Adipocyte (in vitro differentiated cells): ENCODE results near the gene TPBGL.
A peak's percentile ranks its signal among the peaks of the same experiment; 100 is the strongest.

ENCODE experiments used
- DNase-seq: peaks from one replicate; pipeline ENCODE4 v3.0.0-alpha.2; 2015; ENCODE audit warnings: low read depth
- H3K27me3 ChIP-seq: replicated peaks from 2 replicates; pipeline ENCODE4 v1.7.0; 2013; ENCODE audit warnings: mild to moderate bottlenecking, low read length, moderate library complexity; ENCODE audit not compliant: control insufficient read depth, insufficient read depth
- H3K36me3 ChIP-seq: 2 replicates; pipeline ENCODE4 v1.7.0; 2013; ENCODE audit warnings: low read length, mild to moderate bottlenecking, moderate library complexity; ENCODE audit not compliant: control insufficient read depth, insufficient read depth, severe bottlenecking
- H3K4me1 ChIP-seq: 2 replicates; pipeline ENCODE4 v1.7.0; 2013; ENCODE audit warnings: mild to moderate bottlenecking, low read length, moderate library complexity; ENCODE audit not compliant: control insufficient read depth, insufficient read depth
- H3K4me3 ChIP-seq: 2 replicates; pipeline ENCODE4 v1.7.0; 2013; ENCODE audit warnings: mild to moderate bottlenecking, low read length, moderate library complexity
- H3K9ac ChIP-seq: 2 replicates; pipeline ENCODE4 v1.7.0; 2013; ENCODE audit warnings: mild to moderate bottlenecking, low read length, moderate library complexity
- H3K9me3 ChIP-seq: 2 replicates; pipeline ENCODE4 v1.7.0; 2013; ENCODE audit warnings: mild to moderate bottlenecking, low read length, moderate library complexity; ENCODE audit not compliant: control insufficient read depth

The TPBGL gene

DNA sequence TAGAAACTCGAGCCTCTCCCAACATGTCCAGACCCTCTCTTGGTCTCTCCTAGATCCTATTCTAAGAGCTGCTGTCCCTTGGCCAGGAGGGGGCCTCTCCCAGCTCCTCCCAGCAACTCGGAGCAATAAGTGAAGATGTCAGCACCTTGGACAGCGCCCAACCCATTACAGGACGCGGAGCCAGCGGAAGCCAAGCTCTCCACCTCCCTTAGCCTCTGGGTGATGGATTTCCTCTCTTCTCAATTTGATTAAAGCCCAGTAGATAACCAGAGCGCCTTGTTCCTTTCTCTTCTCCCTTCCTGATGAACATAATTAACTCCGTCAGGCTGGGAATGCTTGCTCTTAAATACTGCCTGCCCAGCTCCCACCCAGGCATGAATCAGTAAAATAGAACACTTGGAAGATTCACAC, 26.2 kb upstream of the TPBGL start:
- Histone ChIP-seq H3K4me3 (no peak overlapping the region), H3K9ac (no peak overlapping the region), H3K27me3 (peaks cover 37% of the 10 kb centered on the region), H3K36me3 (no peaks in the 10 kb centered on the region), H3K4me1 (no peaks in the 10 kb centered on the region), H3K9me3 (peaks cover 6% of the 10 kb centered on the region)
- DNase-seq, result peak; percentile 76

DNA sequence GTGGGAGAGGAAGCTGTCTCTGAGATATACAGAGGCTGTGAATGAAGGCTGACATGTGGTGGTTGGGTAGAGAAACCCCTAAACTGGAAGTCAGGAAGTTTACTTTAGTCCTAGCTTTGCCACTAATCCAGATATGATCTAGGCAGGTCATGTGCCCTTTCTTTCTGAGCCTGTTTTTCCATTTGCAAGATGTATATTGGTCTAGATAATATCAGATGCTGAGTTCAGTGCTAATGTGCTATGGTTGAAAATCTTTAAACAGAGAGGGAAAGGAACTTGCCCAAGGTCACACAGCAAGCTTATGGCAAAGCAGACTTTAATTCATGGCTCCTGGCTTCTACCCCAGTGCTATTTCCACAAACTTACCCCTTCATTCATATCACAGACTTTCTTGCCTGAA, 25.7 kb upstream of the TPBGL start:
- H3K9me3 ChIP-seq, result peaks cover 6% of the 10 kb centered on the region
- no peak overlapping the region for H3K4me3 ChIP-seq
- no peak for DNase-seq
- no peaks in the 10 kb centered on the region for H3K4me1 ChIP-seq
- H3K9ac ChIP-seq, result no peak overlapping the region
- H3K27me3 ChIP-seq, result peaks cover 33% of the 10 kb centered on the region
- H3K36me3 ChIP-seq, result no peaks in the 10 kb centered on the region

DNA sequence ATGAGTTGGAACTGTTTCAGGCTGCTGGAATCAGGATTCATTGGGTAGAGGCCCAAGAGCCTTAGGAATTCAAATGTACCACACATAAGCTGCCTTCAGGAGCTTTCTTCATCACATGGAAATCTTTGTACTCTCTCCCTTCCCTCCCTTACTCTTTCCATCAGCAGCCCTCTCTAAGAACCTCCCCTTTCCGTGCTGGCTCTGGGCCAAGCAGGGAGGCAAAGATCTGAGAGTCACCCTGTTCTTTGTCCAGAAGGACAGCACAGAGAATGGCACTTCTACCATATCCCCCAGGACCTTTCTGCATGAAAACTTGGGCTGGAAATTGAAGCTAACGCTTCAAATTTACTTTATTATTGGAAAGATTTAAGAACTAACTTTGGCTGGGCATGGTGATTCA, 20.7 kb upstream of the TPBGL start:
- no peaks in the 10 kb centered on the region for H3K36me3 ChIP-seq
- no peak overlapping the region for H3K4me3 ChIP-seq
- no peaks in the 10 kb centered on the region for H3K4me1 ChIP-seq
- DNase-seq, result no peak
- no peak overlapping the region for H3K9ac ChIP-seq
- peaks cover 21% of the 10 kb centered on the region for H3K27me3 ChIP-seq
- H3K9me3 ChIP-seq, result no peaks in the 10 kb centered on the region

DNA sequence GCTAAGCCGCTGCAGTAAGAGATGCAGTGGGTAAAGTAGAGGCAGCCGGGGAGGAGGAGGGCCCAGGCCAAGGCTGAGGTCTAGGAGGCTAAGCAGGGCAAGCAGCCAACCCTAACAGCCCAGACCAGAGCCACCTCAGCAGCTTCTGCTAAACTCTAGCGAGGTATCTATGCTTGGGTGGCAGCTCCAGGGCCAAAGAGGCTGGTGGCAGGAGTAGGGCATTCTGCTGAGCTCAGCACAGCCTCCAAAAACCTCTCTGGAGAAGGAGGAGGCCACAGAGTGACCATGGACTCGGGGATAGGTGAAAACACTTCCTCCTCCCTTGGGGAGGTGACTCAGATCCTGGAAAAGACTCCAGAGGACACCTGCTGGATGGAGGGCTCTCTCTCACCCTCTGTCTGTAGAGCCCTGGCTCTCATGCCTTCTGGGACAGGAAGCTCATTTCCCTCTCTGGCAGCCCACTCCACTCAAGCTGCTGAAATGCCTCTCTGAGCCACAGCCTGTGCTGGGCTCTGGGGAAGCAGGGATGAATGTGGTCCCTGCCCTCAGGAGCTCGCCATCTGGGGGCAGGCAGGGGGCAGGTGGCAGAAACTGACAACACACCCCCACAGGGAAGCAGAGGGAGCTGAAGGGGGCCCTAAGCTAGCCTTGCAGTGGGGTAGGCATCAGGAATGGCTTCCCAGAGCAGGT, 16.5 kb upstream of the TPBGL start:
- H3K4me3 ChIP-seq, result no peak overlapping the region
- no peaks in the 10 kb centered on the region for H3K9me3 ChIP-seq
- H3K36me3 ChIP-seq, result no peaks in the 10 kb centered on the region
- no peak overlapping the region for H3K9ac ChIP-seq
- peaks cover 33% of the 10 kb centered on the region for H3K27me3 ChIP-seq
- DNase-seq, result no peak
- H3K4me1 ChIP-seq, result no peaks in the 10 kb centered on the region

DNA sequence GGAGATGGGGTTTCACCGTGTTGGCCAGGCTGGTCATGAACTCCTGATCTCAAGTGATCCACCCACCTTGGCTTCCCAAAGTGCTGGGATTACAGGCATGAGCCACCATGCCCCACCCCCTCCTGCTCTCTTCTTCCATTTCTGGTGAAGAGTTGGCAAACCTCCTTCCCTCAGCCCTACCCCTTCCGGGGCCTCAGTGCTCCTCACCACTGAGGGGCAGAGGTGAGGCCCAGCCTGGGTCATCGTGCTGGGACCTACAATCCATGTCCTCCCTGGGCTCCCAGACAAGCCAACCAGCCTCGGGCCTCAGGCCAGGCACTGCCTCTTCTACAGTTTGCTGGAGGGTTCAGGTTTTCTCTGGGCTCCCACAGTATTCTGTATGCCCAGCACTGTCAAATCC, 14.8 kb upstream of the TPBGL start:
- Histone ChIP-seq H3K4me1 (no peaks in the 10 kb centered on the region), H3K4me3 (no peak overlapping the region), H3K27me3 (peaks cover 36% of the 10 kb centered on the region), H3K9me3 (no peaks in the 10 kb centered on the region), H3K36me3 (no peaks in the 10 kb centered on the region), H3K9ac (no peak overlapping the region)
- DNase-seq, result no peak

DNA sequence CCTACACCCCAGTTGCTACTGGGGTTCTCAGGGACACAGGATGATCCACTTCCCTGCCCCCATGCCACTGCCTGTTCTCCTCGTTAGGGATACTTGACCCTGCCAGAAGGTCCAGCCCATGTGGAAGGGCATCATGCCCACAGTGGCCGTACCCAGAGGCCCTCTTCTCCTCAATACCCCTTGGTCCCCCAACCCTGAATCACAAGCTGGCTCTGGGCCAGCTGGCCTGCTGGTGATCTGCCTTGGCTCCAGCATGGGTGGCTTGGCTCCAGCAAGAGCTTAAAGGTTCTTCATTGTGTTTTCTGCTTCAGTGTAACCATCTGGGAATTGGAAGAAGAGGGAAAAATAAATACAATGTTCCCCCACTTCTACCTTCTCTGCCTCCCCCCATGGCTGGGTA, 11.1 kb upstream of the TPBGL start:
- no peaks in the 10 kb centered on the region for H3K4me1 ChIP-seq
- no peaks in the 10 kb centered on the region for H3K36me3 ChIP-seq
- no peaks in the 10 kb centered on the region for H3K9me3 ChIP-seq
- H3K27me3 ChIP-seq, result peaks cover 49% of the 10 kb centered on the region
- H3K4me3 ChIP-seq, result no peak overlapping the region
- H3K9ac ChIP-seq, result no peak overlapping the region
- DNase-seq, result no peak

DNA sequence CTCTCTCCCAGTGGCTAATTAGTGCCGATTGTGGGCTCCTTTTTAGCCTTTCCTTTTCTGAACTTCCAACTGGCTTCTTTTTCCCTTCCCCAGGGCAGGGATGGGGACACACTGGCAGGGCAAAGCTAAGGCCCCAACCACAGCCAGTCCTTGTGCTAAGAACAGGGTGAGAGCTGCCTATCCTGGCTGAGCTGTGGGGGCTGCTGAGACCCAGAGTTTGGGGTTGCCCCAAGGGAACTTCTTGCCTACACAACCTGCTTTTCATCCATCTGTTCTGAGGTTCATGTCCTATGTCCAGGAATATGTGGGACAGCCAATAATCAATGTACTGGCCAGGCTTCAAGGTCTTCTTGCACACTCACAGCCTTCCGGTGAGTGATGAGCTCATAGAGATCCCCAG, 10.0 kb upstream of the TPBGL start:
- Histone ChIP-seq H3K9me3 (no peaks in the 10 kb centered on the region), H3K27me3 (peaks cover 46% of the 10 kb centered on the region), H3K4me1 (no peaks in the 10 kb centered on the region), H3K36me3 (no peaks in the 10 kb centered on the region), H3K4me3 (no peak overlapping the region), H3K9ac (no peak overlapping the region)
- DNase-seq, result no peak

DNA sequence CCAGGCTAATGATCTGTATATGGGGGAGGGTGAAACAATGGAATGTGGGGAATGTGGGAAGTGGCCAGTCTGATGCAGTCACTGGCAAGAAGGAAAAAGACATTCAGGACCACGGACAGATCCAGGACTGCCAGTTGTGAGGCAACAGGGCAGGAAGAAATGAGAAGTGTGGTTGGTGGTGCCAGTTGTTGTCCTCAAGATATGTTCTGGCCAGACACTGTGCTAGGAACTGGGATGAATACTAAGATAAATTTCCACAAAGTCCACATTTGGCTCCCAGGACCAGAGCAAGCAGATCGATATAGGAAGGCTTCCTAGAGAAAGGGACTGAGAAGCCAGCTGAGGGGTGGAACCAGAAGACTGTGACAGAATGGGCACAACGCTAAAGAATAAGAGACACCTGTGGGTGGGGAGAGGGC, 6.8 kb upstream of the TPBGL start:
- DNase-seq, result peak; percentile 69
- Histone ChIP-seq H3K9me3 (no peaks in the 10 kb centered on the region), H3K4me3 (no peak overlapping the region), H3K4me1 (no peaks in the 10 kb centered on the region), H3K9ac (no peak overlapping the region), H3K36me3 (no peaks in the 10 kb centered on the region), H3K27me3 (peaks cover 41% of the 10 kb centered on the region)

DNA sequence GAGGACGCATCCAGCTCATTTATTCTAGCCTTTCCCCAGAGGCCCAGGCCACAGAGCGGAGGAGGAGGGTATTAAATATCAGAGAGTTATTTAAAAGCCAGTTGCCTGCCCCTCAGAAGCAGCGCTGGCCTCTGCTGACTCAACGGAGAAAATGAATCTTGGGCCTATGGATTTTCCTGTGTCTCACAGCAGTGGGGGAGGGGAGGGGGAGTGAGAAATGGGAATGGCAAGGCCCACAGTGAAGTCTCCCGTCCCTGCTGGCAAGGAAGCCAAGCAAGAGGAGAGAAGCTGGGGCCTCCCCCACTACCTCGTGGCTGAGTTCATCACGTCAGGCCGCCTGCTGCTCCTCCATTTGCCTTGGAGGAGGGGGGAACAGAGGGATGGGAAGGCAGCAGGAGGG, 4.5 kb upstream of the TPBGL start:
- Histone ChIP-seq H3K27me3 (peaks cover 41% of the 10 kb centered on the region), H3K9me3 (no peaks in the 10 kb centered on the region), H3K9ac (no peak overlapping the region), H3K4me3 (no peak overlapping the region), H3K36me3 (no peaks in the 10 kb centered on the region), H3K4me1 (no peaks in the 10 kb centered on the region)
- no peak for DNase-seq

DNA sequence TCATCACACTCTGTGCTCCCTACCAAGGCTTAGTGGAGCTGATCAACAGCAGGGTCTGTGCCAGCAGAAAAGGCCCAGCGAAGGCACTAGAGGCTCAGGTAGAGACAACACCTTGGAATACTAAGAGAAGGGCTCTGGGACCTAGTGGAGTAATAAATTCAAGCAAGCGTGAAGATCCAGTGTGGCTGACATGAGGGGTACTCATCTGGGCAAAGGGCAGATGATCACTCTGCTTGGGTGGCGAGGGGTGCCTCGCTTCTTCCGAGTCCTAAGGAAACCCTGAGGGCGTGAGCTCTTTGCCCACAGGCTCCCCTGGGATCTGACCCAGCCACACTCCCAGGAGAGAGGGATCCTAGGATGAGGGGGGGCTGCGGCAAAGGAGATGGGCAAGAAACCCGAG, 3.5 kb upstream of the TPBGL start:
- no peaks in the 10 kb centered on the region for H3K4me1 ChIP-seq
- DNase-seq, result no peak
- no peak overlapping the region for H3K9ac ChIP-seq
- H3K36me3 ChIP-seq, result no peaks in the 10 kb centered on the region
- H3K9me3 ChIP-seq, result no peaks in the 10 kb centered on the region
- H3K27me3 ChIP-seq, result peaks cover 31% of the 10 kb centered on the region
- no peak overlapping the region for H3K4me3 ChIP-seq

DNA sequence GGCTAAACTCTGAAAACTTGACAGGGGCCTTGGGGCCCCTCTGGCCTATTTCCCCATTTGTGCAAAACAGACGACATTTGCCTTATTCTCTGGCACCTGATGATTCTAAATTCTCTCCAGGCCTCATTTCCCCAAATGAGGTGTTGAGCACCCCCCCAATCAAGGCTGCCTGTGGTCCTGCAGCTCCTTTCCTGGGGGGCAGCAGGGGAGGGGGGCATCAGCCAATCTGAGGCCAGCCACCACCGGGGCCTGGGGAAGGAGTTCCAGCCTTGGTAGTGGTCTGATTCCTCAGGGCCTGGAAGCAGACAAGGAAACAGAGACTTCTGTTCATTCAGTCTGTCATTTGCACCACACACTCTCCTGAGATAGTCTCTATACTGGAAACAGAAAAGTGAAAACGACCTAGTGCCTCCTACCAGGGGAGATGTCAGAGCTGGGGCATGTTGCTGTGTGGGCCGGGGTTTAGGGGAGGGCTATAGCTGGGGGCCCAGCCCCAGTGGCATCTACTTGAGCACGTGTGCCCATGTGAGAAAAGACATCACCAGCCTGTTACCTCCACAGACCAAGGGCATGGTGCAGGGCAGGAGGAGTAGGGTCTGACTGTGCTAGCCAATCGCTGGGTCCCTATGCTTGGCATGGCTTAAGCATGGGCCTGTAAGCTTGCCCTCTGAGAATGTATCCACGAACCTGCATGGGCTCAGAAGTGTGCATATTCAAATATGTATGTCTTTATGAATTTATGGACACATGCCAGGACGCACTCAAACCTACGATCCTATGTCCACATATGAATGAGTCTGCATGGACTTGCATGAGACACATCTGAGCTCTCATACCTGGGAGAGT, 1.8 kb upstream of the TPBGL start:
- H3K4me1 ChIP-seq, result no peaks in the 10 kb centered on the region
- no peaks in the 10 kb centered on the region for H3K36me3 ChIP-seq
- H3K9me3 ChIP-seq, result no peaks in the 10 kb centered on the region
- no peak overlapping the region for H3K9ac ChIP-seq
- no peak overlapping the region for H3K4me3 ChIP-seq
- DNase-seq, result no peak
- peaks cover 36% of the 10 kb centered on the region for H3K27me3 ChIP-seq
